GM19239 (cell line): ENCODE data around the gene TBX4.

Source experiments
- DNase-seq: peaks from one replicate; pipeline ENCODE4 v3.0.0; 2011; ENCODE audit warnings: low spot score; ENCODE audit not compliant: insufficient read length
- FAIRE-seq: peaks from 2 replicates; lab custom pipeline; 2011; peaks lifted over from hg19 to GRCh38; lab: Jason Lieb, UNC

TBX4 gene

DNA sequence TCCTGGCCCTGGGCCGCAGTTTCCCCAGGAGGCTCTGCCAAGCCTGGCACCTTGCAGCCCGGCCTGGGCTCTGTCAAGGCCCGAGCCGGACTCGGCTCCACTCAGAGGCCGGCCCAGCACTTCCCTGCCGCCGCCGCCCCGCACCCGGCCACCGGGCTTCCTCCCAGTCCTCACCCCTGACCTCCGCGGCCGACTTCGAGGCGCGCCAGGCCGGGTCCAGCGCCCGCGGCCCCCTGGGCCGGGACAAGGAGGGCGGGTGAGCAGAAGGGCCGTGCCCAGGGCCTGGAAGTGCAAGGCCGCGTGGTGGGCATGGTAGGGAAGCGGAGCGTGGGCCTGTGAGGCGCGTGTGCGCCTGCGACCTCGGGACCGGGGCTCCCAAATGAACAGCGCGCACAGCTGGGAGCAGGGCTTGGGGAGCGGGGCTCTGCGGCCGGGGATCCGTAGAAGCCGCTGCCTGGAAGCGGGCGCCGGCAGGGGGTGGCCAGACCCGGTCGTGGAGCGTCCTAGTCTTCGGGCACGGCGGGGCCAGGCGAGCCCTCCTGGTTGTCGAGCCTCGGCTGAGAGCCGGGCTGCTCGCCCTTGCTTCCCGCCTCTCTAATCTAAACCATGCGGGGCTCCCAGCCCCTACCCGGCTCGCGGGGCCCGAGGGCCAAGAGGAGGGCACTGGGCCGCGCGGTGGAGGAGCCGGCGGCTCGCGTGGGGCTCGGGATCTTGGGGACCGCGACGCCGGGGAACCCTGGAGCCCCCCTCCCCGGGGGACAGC, 503 bp upstream of the TBX4 start:
- FAIRE-seq, result no peak
- DNase-seq, result no peak

GRCh38 chr17:61453566-61454380, 1.6 kb downstream of the TBX4 start:
- peak; percentile 11 for FAIRE-seq

DNA sequence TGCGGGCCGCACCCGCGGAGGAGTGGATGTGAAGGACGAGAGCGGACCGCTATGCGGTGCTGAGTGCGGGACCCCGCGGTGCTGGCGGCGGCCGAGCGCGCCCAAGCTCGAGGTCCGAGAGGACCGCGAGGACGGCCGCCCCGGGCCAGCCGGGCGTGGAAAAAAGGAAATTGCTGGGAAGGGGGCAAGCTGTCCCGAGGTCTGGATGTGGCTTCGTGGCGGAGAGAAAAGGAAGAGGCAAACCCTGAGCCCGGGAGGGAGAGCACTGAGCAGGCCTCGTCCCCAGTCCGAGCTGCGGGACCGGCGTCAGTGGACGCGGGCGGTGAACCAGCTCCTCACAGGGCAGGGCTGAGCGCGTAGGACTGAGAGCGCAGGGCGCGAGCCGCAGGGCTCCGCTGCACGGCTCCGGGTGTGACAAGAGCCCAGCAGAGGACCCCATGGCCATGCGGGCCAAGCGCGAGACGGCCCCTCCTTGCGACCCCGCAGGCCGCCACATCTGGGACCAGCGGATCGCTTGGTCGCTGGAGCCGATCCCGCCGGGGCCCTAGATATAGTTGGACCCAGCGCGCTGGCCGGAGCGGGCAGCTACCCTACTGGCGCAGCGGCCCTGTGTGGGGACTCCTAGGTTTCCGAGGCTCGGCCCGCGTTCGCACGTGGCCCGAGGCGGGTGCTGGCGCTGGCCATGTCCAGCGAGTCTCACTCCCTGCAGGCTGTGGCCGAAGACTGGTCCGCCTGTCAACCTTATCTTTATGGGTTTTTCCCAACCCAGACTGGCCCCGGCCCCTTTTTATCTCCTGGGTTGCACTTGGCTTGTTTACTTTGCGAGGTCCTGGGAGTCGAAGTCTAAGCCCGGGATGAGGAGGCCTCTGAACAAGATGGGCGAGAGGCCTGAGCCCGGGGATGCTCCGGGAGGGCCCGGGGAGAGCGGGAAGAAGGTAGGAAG, 2.4 kb downstream of the TBX4 start:
- DNase-seq (no peak), FAIRE-seq (no peak)

More at GRCh38 chr17:61453566-61454380, 1.6 kb downstream of the TBX4 start:
- no peak for DNase-seq

DNA sequence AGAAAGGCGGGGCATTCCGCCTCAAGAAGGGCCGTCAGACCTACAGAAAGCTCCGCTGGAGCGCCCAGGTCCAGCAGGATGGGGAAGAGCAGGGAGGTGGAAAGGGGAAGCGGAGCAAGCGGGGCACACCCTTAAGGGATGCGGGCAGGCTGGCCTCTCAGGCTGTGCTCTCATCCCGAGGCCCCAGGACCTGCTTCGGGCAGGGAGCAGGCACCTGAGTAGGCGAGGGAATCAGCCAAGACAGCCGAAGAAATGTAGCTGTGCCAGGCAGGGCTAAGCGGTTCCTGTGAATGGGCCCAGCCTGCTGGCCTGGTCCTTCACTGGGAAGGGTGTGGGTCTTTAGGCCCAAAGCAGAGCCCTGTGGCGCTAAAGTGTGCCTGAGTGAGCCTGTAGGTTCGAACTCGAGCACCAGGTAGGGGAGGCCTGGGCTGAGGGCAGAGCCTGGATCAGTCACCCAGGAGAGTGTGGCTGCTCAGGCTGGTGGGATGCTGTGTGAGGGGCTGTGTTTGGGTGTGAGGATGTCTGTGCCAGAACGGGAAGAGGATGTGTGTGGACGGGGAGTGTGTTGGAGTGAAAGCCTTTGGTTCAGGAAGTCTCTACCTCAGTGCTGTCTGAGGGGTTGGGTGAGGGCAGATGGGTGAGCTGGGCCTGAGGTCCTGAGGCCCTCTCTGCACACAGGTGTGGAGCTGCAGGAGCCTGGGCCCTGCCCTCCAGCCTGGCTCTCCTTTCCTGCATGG, 3.3 kb downstream of the TBX4 start:
- FAIRE-seq (no peak), DNase-seq (no peak)

- no peak for FAIRE-seq
- no peak for DNase-seq
Observed at GRCh38 chr17:61456061-61456681, 3.9 kb downstream of the TBX4 start.

DNA sequence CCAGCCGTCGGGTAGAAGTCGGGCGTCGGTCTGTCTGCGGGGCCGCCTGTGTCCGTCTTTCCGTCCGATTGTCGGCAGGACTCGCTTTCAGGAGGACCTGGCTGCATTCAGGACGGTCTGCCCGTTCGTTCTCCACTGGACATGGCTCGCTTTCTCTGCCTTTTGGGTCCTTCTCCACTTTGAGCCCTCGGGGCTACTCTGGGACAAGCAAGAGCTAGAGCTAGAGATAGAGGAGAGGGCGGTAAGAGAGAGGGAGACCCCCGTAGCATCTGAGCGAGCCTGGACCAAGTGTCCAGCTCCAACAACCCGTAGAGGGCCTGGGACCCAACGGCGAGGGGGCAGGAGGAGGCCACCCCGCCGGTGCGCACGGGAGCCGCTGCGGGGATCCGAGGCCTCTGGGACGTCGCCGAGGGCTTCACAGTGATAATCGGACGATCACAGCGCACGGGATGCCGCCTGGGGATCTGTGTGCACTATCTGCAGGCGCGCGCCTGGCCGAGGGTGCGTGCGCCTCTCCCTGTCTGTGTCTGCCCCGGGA, 4.5 kb downstream of the TBX4 start:
- DNase-seq (no peak), FAIRE-seq (no peak)

- DNase-seq (no peak), FAIRE-seq (no peak)
Observed at GRCh38 chr17:61457226-61457983, 5.2 kb downstream of the TBX4 start.

GRCh38 chr17:61458000-61458399, 5.8 kb downstream of the TBX4 start:
- FAIRE-seq (no peak), DNase-seq (no peak)

DNA sequence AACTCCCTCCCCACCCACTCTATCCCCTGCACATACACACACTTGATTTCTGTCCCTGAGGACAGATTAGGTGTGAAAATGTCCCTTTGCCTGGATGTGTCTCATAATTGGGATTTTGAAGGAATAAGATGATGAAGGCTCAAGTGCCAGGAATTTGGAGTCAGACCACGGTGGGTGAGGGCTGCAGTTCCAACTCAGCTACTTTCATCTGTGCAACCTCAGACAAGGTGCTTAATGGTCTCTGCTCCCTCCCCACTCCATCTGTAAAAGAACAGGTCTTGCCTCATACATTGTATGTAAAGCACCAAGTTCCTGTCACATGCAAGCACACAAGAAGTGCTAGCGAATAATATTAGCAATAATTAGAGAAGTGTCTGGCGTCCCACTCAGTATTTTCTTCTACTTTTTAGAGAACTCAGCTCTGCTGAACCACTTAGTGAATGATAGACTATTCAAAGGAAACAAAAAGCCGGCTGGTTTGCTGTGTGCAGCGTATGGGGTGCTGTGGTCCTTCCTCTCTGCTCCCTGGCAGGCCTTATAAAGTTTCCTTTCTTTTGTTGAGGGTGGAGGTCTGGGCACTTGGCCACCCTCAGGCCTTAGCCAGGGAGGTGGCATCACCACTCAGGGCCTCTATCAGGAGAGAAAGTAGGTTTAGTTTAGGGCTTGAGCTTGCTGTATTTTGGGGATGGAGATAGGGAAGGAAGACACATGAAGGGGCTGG, 6.4 kb downstream of the TBX4 start:
- no peak for FAIRE-seq
- no peak for DNase-seq

- no peak for DNase-seq
- no peak for FAIRE-seq
Observed at GRCh38 chr17:61459142-61459809, 7.1 kb downstream of the TBX4 start.

DNA sequence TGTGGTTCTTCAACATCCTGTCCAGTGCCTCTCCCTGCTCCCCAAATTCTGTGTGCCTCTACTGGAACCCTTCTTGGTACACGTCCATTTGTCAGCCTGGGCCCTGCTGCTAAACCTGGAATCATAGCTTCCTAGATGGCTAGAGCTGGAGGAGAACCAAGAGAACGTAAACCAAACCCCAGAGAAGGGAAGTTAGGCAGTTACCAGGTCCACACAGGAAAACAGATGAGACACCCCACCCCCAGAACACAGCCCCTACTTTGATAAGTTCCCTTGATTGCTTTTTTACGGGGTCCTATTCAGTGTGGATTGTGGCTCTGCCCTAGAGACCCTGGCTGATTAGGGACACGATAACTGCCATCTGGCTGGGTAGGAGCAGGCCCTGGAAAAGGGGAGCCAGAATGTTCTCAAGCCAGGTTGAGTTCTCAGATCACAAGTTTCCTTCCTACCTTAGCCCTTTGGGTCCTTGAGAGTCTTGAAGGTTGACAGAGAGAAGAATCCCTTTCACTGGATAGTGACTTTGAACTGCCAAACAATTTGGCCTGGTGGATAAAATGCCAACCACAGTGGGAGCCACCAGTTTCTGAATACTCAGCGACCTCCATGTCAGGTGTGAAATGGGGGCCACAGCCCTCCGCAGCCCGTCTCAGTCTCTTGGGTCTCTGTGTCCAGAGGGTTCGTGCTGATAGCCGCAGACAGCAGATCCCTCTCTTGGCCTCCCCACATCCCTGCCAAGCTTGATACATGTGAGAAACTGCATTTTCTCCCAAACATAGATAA, 7.9 kb downstream of the TBX4 start:
- no peak for DNase-seq
- no peak for FAIRE-seq

DNA sequence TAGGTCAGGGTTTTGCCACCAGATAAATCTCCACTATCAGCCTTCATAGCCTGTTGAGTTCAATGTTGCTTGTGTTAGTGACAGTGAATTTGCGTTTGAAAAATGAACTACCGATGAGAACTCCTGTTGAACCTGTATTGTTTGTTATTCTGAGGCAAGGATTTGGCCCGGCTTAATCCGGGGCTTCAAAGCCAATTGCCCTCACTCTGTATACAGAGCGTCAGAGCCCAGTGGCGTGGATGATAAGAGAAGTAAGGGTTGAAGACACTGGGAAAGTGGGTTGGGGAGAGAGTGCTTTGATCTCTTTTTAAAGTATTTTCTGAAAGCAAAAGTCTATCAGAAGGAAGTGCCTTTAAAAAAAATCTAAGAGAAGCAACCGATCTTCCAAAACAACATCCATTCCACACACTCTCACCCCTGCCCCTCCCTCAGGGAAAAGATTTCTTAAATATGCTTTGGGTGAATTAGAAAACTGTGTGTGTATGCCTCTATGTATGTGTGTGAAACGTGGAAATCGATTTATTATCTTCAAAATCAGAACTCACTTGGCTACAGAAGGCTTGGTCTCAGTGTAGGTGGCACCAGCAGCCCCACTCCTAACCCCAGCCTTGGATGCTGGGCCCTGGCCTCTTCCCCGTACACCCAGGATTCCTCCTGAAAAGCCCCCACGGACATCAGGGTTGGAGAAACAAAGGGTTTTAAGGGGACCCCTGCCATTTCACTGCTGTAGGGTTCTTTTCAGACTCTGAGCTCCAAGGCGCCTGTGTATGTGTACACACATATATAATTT, 8.8 kb downstream of the TBX4 start:
- DNase-seq (no peak), FAIRE-seq (no peak)

GRCh38 chr17:61461586-61461966, 9.4 kb downstream of the TBX4 start:
- no peak for DNase-seq
- no peak for FAIRE-seq

- FAIRE-seq, result no peak
- DNase-seq, result no peak
Observed at GRCh38 chr17:61461967-61462718, 9.9 kb downstream of the TBX4 start.

DNA sequence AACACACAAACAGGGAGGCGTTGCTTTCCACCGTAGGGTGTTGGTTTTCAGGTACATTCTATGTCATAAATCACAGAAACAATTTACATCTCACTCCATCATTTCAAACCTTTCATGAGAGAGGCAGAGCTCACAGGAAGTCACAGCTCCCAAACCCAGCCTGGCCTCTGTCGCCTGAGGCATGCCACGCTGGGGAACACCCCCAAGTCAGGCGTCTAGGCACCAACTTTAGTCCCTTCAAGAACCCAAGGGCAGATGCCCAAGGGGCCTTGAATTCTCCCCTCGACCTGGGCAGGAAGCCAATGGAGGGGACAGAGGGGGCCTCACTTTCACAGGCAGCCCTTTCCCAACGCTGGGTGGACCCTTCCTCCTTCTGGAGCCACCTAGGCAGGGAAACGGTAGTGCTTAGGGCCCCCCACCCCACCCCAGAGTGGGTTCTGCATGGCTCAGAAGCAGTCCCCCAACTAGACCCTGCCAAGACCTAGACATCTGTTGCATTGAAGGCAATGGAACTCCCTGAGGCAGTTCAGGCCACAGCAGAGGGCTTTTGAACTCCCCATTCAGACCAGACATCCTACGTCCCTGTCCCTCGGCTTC, 10.6 kb downstream of the TBX4 start:
- DNase-seq, result no peak
- FAIRE-seq, result no peak
